ENCODE results near the gene BMP6. TPM values are rescaled to one million over a fixed set of nuclear protein-coding genes. Genes with fewer than 3 reads are reported as not detected.
A peak's percentile ranks its signal among the peaks of the same experiment; 100 is the strongest.

BMP6 gene
- total and polyA plus RNA-seq, 2 experiments from 2014 or later: 0.74 TPM; not detected in 1

- no peaks in the 10 kb centered on the region for H3K4me1 ChIP-seq (ENCODE audit: low read depth)
- H3K27ac ChIP-seq: no peak overlapping the region
- no peaks in the 10 kb centered on the region for H3K36me3 ChIP-seq
- no peaks in the 10 kb centered on the region for H3K27me3 ChIP-seq
- no peak for TF ChIP-seq CTCF (IDR thresholded peaks at IDR 0.05; ENCODE audit: low read depth, low read length)
- H3K9me3 ChIP-seq (ENCODE audit: low read depth): no peaks in the 10 kb centered on the region
- no peak for DNase-seq (ENCODE audit: low read depth in 1 of 2, low spot score in 1 of 2)
- no peak overlapping the region for H3K4me3 ChIP-seq
These were observed 60.3 kb downstream of the BMP6 start for GRCh38 chr6:7786214-7786661.

GRCh38 chr6:7787137-7787608 is 61.3 kb downstream of the BMP6 start:
- Histone ChIP-seq H3K4me3 (no peak overlapping the region), H3K4me1 (ENCODE audit: low read depth) (no peaks in the 10 kb centered on the region), H3K27ac (no peak overlapping the region), H3K36me3 (no peaks in the 10 kb centered on the region), H3K9me3 (ENCODE audit: low read depth) (no peaks in the 10 kb centered on the region), H3K27me3 (peaks cover 7% of the 10 kb centered on the region)
- TF ChIP-seq CTCF (IDR thresholded peaks at IDR 0.05; ENCODE audit: low read depth, low read length): no peak
- peak in 1 of 2 donors; percentile 96 for DNase-seq (ENCODE audit: low read depth in 1 of 2, low spot score in 1 of 2)

- Histone ChIP-seq H3K9me3 (ENCODE audit: low read depth) (no peaks in the 10 kb centered on the region), H3K27me3 (peaks cover 12% of the 10 kb centered on the region), H3K36me3 (no peaks in the 10 kb centered on the region), H3K27ac (no peak overlapping the region), H3K4me3 (no peak overlapping the region), H3K4me1 (ENCODE audit: low read depth) (no peaks in the 10 kb centered on the region)
- DNase-seq (ENCODE audit: low read depth in 1 of 2, low spot score in 1 of 2): no peak
- TF ChIP-seq CTCF (IDR thresholded peaks at IDR 0.05; ENCODE audit: low read depth, low read length): no peak
These were observed 61.8 kb downstream of the BMP6 start for GRCh38 chr6:7787731-7788130.

GRCh38 chr6:7794509-7794908 is 68.6 kb downstream of the BMP6 start:
- no peak for TF ChIP-seq CTCF (IDR thresholded peaks at IDR 0.05; ENCODE audit: low read depth, low read length)
- Histone ChIP-seq H3K27ac (no peak overlapping the region), H3K9me3 (ENCODE audit: low read depth) (no peaks in the 10 kb centered on the region), H3K4me1 (ENCODE audit: low read depth) (no peaks in the 10 kb centered on the region), H3K36me3 (no peaks in the 10 kb centered on the region), H3K27me3 (peaks cover 12% of the 10 kb centered on the region), H3K4me3 (no peak overlapping the region)
- DNase-seq (ENCODE audit: low read depth in 1 of 2, low spot score in 1 of 2): no peak

- TF ChIP-seq CTCF (IDR thresholded peaks at IDR 0.05; ENCODE audit: low read depth, low read length): no peak
- H3K27ac ChIP-seq: no peak overlapping the region
- H3K27me3 ChIP-seq: peaks cover 4% of the 10 kb centered on the region
- H3K4me3 ChIP-seq: no peak overlapping the region
- no peaks in the 10 kb centered on the region for H3K36me3 ChIP-seq
- DNase-seq (ENCODE audit: low read depth in 1 of 2, low spot score in 1 of 2): no peak
- H3K4me1 ChIP-seq (ENCODE audit: low read depth): peaks cover 9% of the 10 kb centered on the region
- H3K9me3 ChIP-seq (ENCODE audit: low read depth): no peaks in the 10 kb centered on the region
These were observed 71.5 kb downstream of the BMP6 start for GRCh38 chr6:7797386-7797785.

- Histone ChIP-seq H3K4me3 (no peak overlapping the region), H3K27me3 (no peaks in the 10 kb centered on the region), H3K4me1 (ENCODE audit: low read depth) (peaks cover 9% of the 10 kb centered on the region), H3K9me3 (ENCODE audit: low read depth) (no peaks in the 10 kb centered on the region), H3K36me3 (no peaks in the 10 kb centered on the region), H3K27ac (no peak overlapping the region)
- no peak for TF ChIP-seq CTCF (IDR thresholded peaks at IDR 0.05; ENCODE audit: low read depth, low read length)
- no peak for DNase-seq (ENCODE audit: low read depth in 1 of 2, low spot score in 1 of 2)
These were observed 72.9 kb downstream of the BMP6 start for GRCh38 chr6:7798751-7799150.
